ENCODE results near the gene KCNMB2.

DNA sequence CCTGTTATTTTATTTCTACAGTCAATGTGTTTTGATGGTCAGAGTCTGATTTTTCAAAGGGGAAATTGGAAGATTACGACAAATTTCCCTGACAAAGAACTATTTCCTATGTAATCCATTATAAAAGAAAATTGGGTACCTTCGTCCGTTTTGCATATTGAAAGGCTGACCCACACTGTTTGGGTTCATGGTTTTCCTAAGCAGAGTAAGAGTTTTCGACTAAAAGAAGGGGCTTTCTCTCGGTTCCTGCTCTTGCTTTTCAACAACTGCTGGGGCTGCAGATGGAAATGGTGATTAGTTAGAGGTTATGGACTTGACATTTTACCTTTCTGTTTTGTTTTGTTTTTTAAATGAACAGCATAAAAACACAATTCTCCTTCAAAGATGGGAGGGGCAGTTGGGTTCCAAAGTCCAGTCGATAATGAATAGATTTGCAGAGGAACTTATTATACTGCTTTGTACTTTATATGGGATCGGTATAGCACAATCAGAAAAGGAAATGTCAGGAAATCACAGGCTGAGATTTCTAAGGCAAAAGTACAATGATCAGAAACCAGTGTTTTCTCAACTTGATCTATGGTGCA, 978 bp downstream of the KCNMB2 start:
- no peak for TF ChIP-seq EZH2 (IDR thresholded peaks at IDR 0.05)
- no peak for TF ChIP-seq POLR2AphosphoS5 (IDR thresholded peaks at IDR 0.05; ENCODE audit: borderline replicate concordance, low read depth, low read length)
- no peak for TF ChIP-seq FOXP2 (optimal IDR thresholded peaks at IDR 0.05; ENCODE audit: control extremely low read depth, extremely low read length, insufficient read depth)

All from SK-N-MC (cell line).